GM18873 (cell line): ENCODE measurements around the gene RTN4R.
"Not testable (repeated sequence)": the region's sequence is repeated elsewhere in the genome, so short reads cannot be mapped to it uniquely, and the experiment has no call there.

Source experiments
- ATAC-seq: cut with Tn5 transposase; IDR thresholded peaks from one replicate; pipeline ENCODE4 v1.9.1; 2021; ENCODE audit warnings: mild to moderate bottlenecking, moderate library complexity, moderate number of reproducible peaks; ENCODE audit not compliant: unreplicated experiment, low FRiP score

The RTN4R gene

DNA sequence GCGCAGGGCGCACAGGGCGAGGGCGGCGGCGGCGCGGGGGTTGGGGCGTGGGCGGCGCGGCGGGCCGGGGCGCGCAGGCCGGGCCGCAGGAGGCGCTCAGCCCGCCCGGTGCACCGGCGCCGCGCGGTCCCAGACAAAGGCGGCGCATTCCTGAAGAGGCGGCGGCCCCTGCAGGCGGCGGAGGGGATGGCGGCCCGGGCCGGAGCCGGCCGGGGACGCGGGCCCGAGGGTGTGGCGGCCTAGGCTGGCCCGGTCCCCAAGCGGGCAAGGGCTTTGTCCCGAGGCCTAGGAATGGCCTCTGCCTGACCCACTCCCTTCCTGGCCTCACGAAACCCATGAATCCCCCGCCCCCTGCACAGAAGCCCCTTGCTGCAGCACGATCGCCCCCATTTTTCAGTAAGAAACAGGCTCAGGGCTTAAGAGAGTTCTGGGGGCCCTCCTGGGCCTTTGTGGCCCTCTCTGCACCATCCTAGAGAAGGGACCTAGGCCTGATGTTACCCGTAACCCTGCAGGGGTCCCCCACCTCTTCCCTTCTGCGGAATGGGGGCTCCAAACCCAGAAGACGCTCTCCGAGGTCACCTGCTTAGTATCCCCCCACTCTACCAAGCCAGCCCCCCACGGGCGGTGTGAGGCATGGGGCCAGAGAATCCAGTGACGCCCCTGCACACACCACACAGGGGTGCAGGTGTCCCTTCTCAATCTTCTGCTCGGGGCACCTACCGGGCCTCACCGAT lies at the start of gene RTN4R:
Gene RTN4R, minus strand, starts transcription at position 40 of the 734 bp plus-strand sequence. CDS start 226 bp downstream, outside the sequence.
- ATAC-seq = no peak

DNA sequence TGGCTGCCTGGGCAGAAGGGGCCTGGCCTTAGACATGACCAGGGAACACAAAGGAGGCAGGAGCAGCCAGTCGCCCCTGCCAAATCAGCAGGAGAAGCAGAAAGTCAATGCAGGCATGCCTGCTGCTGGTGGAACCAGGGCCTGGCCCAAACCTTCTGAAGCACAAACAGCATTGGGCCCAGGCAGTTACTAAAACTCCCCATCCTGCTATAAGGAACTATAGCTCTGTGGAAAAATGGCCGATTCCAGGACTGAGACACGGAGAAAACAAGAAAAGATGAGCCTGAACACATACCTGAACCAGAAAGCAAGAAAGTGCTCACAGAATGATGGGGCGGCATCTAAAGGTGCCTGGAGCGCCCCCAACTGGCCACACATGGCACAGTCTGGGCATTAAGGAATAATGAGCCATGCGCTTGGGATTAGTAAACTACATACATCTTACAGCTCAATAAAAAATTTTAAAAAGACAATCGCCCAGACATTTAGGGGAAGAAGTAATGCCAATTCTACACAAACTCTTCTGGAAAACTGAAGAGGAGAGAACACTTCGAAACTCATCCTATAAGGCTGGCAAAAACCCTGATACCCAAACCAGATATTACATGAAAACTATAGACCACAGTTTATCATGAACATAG lies 49.4 kb upstream of the RTN4R start:
- ATAC-seq = not testable (repeated sequence)

DNA sequence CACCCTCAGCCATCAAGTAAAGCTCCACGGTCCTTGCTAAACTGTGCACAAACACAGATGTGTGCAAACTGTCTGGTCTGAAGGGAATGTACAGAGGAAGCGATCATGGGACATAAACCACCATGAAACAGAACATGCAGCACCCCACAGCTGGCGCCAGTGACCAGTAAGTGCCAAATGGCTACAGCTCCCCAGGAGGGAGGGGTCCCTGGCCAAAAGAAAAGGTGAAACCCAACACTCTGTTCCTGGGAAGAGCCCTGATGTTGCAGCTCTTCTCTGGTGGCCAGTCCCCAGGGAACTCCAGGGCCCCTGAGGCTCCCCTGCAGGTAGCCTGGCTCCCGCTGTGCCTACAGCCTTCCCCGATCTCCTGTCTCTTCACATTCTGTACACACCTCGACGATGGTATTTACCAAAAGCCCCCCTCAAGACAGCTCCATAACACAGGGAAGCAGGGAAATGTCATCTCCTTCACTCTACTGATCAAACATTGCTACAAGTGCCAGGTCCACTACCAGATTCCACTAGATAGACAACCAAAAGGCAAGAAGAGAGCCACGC lies 48.8 kb upstream of the RTN4R start:
- ATAC-seq = no peak

DNA sequence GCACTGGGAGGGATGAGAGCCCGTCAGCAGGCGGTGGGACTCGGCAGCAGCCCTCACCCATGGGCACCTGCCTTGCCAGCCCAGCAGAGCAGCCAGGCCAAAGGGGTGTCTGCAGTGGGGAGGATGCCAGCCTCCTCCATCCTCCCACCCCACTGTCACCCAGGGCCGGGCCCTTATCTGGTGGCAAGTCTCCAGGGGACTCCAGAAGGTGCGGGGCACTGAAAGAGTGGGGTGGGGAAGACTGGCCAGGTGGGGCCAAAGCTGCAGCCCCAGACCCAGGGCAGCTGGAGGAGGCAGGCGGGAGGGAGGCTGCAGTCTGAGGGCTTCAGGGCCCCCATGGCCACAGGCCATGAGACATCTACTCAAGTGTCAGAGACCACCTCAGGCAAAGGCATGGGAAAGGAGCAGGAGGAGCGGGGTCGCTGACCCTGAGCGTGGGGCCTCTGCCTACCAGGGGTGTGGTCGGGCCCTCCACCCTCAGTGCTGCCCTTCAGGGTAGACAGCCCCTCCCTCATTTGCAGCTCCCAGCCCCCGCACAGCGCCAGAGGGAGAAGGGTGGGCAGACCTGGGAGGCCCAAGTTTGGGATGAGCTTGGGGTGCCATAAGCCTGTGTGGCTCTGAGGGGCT lies 48.2 kb upstream of the RTN4R start:
- ATAC-seq = no peak

DNA sequence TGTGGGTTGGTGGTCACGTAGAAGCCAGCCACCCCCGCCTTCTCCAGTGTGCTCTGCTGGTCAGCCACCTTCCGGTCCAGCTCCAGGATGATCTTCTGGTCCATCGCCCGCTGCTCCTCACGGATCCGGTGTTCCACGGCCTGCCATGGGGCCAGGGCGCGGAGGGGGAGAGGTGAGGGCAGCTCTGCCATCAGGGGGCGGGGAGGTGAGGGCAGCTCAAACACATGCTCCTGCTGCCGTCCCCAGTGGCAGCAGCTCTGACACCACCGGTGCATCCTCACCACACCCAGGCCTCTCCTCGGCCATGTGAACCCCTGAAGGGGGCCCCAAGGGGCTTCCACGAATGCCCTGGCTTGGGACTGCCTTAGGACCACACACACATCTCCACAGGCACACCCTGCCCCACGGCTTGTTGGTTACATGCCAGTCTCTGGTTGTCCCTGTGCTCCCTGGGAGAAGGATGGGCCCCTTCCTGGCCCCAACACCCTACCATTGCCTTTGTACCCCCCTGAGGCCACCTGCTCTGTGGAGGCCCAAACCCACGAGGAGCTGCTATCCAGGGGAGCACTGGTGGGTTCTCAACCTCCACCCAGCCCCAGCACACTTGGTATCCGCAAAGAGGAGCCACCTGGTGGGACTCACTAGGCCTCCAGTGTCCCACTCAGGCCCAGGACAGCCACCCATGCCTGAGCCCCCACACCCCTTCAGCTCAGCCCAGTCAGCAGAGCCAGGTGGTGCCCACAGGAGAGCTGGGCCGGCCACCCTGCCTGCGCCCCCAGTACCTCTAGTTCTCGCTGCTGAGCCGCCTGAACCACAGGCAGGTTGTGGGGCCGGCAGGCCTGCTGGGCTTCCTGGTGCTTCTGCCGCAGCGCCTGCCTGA lies 47.5 kb upstream of the RTN4R start:
- ATAC-seq = no peak

DNA sequence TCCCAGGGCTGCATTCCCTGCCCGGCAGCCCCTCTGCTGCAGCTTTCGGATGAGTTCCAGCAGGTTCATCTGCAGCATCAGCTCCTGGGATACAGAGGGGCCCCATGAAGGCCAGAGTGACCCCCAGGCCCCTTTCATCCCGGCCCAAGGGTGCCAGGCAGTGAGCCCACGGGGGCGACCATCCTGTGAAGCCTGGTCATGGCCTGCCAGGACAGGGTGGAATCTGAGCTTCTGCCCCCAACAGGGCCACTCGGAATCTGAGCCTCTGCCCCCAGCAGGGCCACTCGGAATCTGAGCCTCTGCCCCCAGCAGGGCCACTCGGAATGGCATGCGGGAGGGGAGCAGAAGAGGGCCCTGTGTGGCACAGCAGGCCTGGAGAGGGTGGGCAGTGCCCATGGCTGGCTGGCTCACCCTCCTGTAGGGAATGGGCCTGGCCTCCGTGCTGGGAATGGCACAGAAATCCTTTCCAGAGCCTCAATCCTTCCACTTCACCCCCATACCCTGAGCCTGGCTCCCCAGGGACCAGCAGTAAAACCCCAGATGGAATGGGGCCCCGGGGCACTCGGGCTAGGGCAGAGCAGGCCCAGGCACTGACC lies 46.7 kb upstream of the RTN4R start:
- ATAC-seq = not testable (repeated sequence)

DNA sequence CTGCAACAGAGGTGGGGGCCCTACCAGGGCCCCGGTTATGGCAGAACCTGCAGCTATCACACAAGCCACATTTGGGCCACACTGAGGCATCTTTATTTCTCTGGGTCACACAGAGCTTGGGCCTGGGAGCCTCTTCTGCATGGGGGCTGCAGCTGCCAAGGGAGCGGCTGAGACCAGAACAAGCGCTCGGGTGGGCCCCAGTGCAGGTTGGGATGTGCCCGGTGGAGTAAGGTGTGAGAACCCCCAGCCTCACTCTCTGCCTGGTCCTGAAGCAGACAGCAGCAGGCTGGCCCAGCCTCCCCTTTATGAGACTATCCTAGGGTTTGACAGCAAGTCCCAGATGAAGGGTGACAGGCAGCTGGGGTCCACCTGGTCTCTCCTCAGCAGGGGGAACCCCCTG lies 46.1 kb upstream of the RTN4R start:
- ATAC-seq = not testable (repeated sequence)

DNA sequence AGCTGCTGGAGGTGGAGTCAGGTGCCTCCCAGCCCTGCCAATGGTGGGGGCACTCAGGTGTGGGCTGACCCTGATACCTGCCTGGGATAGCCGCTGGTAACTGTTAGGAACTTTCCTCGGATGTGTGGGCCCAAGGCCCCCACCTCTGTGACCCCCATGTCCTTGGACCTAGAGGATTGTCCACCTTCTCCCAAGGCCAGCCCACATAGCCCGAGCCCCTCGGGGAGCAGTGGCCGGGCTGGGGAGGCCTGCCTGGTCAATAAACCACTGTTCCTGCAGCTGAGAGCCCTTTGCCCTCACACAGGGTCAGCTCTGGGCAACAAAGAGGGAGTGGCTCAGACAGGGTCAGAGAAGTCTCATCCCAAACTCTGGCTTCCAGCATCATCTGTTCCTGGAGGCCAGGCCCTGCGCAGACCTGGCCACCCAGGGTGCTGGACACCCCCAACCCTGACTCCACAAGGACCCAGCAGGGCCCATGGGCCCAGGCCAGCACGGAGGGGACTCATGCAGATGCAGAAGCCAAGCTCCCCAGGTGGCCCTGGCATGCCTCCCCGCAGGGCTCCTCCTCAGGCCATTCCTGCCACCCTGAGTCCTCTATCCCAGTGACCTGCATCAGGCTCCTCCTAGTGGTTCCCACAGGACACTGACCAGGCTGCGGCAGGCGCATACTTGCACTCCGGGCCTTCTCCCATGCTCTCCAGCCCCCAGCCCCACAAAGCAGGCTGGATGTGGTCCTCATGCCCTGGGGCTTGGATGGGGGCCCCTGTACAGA lies 45.4 kb upstream of the RTN4R start:
- not testable (repeated sequence) for ATAC-seq

DNA sequence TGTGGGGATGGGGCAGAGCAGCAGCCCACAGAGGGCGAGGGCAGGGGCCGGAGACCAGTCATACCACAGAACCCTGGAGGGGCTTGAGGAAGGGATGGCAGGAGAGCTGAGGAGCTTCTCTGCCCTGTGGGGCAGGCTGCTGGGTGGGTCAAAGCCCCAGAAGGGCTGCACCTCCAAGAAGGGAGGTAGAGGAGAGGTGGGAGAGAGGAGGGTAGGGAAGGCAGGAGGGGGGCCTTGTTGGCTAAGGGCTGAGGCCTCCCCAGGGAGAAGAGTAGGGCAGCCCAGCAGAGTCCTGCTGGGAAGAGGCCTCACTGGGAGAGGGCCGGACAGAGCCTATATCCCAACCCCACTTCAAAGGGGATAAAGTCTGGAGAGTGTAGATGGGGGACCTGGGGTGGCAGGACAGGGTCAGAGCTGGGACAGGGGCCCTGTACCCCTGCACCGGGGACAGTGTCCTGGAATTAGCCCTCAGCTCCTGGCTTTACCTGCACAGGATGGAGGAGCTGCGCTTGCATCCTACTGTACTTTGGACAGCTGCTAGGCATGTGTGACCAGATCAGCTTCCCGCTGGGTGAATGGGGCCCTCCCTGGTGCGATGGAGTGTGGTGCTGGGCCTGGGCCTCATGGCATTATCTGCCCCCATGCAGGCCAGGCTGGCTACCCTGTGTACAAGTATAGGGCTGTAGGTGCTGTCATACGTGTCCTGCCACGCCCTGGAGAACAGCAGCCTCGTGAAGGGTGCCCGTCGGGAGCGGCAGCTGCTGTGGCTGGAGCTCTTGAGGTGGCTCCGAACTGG lies 44.5 kb upstream of the RTN4R start:
- ATAC-seq = no peak

DNA sequence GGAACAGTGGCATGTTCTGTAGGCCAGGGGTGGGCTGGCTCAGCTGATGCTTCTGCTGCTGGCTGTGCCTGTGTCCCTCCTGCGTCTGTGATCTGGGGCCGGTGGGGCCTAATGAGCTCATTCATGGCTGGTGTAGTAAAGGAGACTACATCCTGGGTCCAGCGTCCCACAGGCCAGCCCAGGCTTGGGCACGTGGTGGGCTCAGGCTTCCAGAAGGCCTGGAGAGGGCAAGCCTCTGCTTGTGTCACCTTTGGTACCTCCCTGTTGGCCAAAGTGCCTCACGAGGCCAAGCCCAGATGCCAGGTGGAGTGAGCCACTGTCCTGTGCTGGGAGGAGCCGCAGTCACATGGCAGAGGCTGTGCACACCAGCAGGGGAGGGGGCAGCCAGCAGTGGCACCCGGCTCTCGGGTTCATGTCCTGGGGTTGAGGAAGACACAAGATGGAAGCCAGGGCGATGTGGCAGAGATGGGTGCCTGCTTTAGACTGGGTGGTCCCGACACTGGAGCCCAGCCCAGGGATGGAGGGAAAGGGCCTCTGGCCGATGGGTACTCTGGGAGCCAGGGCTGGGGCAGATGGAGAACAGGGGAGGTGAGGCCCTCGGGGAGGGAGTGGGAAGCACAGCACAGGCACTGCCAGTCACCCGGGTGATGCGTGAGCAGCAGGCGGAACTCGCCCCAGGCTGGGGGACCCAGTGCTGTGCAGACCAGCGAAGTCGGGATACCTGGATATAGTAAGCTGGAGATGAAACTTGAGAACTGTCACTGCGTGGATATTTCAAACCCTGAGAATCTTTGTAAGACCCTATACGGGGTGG lies 43.3 kb upstream of the RTN4R start:
- ATAC-seq = not testable (repeated sequence)

DNA sequence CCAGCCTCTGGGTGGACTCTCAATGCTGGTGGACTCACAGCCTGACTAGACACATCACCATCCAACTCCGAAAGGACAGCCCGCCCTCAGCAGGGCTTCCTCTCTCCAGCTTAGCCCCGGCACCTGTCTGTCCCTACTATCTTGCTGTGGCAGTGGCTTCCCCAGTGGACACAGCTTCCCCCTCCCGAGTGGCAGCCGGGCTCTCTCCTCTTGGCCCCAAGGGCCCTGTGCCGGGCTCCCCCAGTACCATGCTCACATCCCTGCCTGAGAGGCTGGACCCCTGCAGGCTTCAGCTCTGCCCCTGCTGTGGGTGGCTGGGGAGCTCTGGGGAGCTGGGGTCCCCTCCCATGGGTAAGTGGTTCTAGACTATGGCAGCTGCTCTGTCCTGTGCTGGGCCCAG lies 42.7 kb upstream of the RTN4R start:
- not testable (repeated sequence) for ATAC-seq

DNA sequence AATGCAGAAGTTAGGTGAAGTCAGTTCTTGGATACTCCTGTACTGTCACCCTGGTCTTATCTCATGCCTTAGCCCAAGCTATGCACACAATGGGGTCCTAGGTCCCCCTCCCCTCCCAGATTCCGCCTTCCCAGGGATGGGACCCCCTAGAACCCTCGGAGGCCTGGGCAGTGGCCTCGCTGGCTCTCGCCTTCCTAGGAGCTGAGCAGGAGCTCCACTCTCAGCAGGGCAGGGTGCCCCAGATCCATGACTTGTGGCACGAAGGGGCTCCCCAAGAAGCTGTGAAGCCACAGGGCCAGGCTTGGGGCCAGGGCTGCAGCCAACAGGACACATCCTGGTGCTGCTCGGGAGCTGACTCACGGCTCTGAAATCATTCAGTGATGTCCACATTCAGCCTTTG lies 42.1 kb upstream of the RTN4R start:
- ATAC-seq = not testable (repeated sequence)

DNA sequence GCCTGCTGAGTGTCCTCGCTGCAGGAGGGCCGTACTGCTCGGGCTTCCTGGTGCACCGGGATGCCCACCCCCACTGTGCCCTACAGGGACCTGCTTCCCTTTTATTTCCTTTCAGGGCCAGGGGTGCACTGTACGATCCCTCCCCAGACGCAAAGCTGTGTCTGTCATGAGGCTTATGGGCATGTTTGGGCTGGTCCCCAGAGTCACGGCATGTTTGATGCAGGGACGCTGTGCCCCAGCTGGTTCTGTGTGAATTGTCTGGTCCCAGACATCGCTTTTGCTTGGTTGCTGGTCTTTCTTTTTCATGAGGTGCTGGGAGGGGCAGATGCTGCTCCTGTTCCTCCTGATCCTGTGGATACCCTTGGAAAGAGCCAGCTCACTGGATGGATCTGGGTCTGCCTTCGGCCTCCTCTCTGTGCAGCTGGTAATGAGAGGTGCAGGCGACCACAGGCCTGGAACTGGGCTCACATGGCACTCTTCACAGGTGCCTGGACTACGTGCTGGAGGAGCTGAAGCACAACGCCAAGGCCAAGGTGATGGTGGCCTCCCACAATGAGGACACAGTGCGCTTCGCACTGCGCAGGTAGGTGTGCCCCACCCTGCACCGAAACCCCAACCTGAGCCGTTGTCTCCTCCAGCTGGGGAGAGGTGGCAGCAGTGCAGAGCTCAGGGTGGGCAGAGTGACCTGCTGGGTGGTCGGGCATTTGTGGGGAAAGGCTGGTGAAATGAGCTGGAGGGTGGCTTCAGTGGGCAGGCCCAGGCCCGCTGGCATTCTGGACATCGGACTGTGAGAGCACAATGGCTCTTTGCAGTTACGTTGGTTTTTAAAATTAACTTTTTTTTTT lies 40.9 kb upstream of the RTN4R start:
- not testable (repeated sequence) for ATAC-seq

DNA sequence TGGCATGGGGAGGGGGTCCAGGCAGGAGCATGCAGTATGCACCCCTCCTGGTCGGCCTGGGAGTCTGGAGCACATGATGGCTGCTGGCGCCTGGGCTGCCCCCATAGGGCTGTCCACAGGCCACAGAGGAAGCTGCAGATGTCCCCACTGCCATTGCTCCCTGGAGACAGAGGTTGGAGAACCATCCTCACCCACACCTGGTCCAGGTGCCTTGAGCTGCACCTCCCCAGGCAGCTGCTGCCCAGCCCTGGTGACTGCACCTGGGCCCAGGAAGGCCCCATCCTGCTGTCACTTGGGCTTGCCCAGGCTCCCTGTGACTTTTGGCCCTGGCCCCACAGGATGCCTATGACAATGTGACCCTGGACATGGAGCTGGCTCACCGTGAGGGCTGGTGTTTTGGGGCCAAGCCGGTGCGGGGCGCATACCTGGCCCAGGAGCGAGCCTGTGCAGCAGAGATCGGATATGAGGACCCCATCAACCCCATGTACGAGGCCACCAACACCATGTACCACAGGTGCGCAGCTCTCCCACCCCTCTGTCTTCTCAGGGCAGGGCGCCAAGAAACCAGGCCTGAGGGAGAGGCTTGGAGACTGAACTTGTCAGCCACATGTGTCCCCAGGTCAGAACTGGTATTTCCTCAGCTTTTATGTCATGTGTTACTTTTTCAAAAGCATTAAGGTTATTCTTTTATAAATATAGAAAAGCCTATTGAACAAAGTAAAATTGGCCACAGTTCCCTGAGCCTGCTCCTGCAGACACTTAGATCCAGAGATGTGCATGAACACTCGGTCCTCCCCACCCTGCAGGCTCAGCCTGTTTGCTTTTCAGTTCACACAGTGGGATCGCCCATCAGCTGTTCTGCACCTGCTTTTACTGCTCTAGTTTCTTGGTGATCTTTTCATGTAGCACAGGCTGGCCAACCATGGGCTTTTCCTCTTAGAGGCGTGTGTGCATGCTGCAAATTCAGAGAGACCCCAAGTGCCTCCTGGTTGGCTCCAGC lies 39.6 kb upstream of the RTN4R start:
- not testable (repeated sequence) for ATAC-seq

DNA sequence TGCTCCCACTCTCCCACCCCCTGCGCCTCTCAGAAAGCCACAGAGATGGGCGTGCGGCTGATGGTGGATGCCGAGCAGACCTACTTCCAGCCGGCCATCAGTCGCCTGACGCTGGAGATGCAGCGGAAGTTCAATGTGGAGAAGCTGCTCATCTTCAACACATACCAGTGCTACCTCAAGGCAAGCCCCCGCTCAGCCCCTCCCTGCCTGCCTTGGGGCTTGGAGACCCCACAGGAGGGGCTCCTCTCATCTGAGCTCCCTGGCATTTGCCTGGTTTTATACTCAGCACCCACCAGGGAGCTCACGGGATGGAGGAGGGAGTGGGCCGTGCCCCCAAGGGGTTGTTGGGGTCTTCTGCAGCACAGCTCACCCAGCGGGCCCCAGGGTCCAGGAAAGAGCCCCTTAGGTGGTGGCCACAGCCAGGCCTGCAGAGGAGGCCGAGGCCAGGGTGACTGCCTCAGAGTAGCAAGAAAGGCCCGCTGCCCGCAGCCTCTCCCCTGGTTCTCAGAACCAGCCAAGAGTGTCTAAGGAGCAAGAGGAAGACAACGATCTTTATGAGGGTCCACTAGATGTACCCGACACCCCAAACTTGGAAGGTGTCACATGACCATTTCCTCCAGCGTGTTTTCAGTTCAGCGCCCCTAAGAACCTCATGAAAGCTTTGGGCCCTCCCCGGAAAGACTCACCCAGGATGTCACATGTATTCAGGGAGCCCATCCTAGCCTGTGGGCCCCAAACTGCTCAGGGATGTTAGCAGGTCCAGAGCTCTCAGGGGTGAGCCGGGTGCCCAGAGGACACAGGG lies 38.7 kb upstream of the RTN4R start:
- ATAC-seq = not testable (repeated sequence)
